H1 (cell line): ENCODE data around the gene SPEF1. TPM values are rescaled to one million over a fixed set of nuclear protein-coding genes. Genes with fewer than 3 reads are reported as not detected.

Experiments used
- CTBP2 ChIP-seq: IDR thresholded peaks from 2 replicates; pipeline ENCODE4 v1.7.0; 2011; ENCODE audit warnings: borderline replicate concordance, mild to moderate bottlenecking, moderate library complexity, mixed read lengths, low read length; ENCODE audit not compliant: insufficient read depth, insufficient read length
- HDAC2 ChIP-seq, 2 experiments: fragments of 300-600 bp in 1 of 2; sonication (generic) in 1 of 2; IDR thresholded peaks; 2 replicates each; pipeline ENCODE4 v1.6.1; 2011 to 2012; ENCODE audit warnings: low read depth in 2 of 2, low read length in 2 of 2, mild to moderate bottlenecking in 2 of 2, moderate library complexity in 2 of 2, borderline replicate concordance in 1 of 2, inconsistent platforms in 1 of 2
- HDAC6 ChIP-seq: IDR thresholded peaks from one replicate; pipeline ENCODE4 v1.7.1; 2012; ENCODE audit warnings: low read depth, mild to moderate bottlenecking, inconsistent platforms, low read length, moderate library complexity
- KDM1A ChIP-seq: fragments of 200-600, 300-600 bp; sonication (generic); IDR thresholded peaks from 2 replicates; pipeline ENCODE4 v1.7.1; 2016; ENCODE audit warnings: mild to moderate bottlenecking, low read length, borderline replicate concordance
- KDM5A ChIP-seq: fragments of 200-600 bp; IDR thresholded peaks from 2 replicates; pipeline ENCODE4 v1.7.1; 2012; ENCODE audit warnings: mild to moderate bottlenecking, low read length, inconsistent platforms, mixed read lengths
- NANOG ChIP-seq: IDR thresholded peaks from 2 replicates; pipeline ENCODE4 v1.6.1; 2011; ENCODE audit warnings: low read length, low read depth, mild to moderate bottlenecking, inconsistent platforms; ENCODE audit not compliant: insufficient read depth, poor library complexity, severe bottlenecking
- RXRA ChIP-seq: IDR thresholded peaks from 2 replicates; pipeline ENCODE4 v1.6.1; 2011; ENCODE audit warnings: low read depth, mild to moderate bottlenecking, low read length, moderate library complexity; ENCODE audit not compliant: insufficient read depth
- SRF ChIP-seq: IDR thresholded peaks from 2 replicates; pipeline ENCODE4 v1.6.1; 2011; ENCODE audit warnings: mild to moderate bottlenecking, low read depth, low read length, moderate library complexity
- TAF1 ChIP-seq: IDR thresholded peaks from 2 replicates; pipeline ENCODE4 v1.6.1; 2011; ENCODE audit warnings: mild to moderate bottlenecking, low read depth, low read length
- TCF12 ChIP-seq: IDR thresholded peaks from 2 replicates; pipeline ENCODE4 v1.6.1; 2011; ENCODE audit warnings: low read depth, mild to moderate bottlenecking, low read length
- TEAD4 ChIP-seq: IDR thresholded peaks from 2 replicates; pipeline ENCODE4 v1.6.1; 2012; ENCODE audit warnings: low read depth, low read length, inconsistent platforms, mixed read lengths
- polyA plus RNA-seq, 7 experiments: library from polyadenylated mRNA; depleted of rRNA in 3 of 7; stranded (reverse) in 5 of 7; unstranded in 2 of 7; fragments of >200 nt in 5 of 7; fragments of 200-250 nt in 2 of 7; gene quantifications; 1 replicate in 5 of 7; 2 replicates in 1 of 7; 4 replicates in 1 of 7; pipeline versions ENCODE4 v1.2.1 to v1.2.3, GENCODE V29; 2011 to 2013; ENCODE audit warnings: missing spikeins in 2 of 7, mixed read lengths in 2 of 7
- total RNA-seq: library from RNA; stranded (reverse); fragmentation: NEBNext Ultra II Directional; extraction: Animal tissue kit (Norgen Biotek cat#: 25700); gene quantifications from 2 replicates; pipeline ENCODE4 v1.2.1, GENCODE V29; 2021
- TF ChIP-seq, protein P1 (sequence below), 3 experiments: IDR thresholded peaks; 1 replicate in 2 of 3; 2 replicates in 1 of 3; pipeline versions ENCODE4 v1.5.1 to v1.6.1; 2011; ENCODE audit warnings: low read length in 3 of 3, mild to moderate bottlenecking in 3 of 3, inconsistent platforms in 2 of 3, low read depth in 1 of 3, moderate library complexity in 1 of 3; ENCODE audit not compliant: insufficient read depth in 1 of 3; ENCODE audit errors: control extremely low read depth in 1 of 3

The SPEF1 gene
- total and polyA plus RNA-seq, 2 of the 8 experiments (the other 6 are each of a cell fraction or from before 2014, with no cell fraction given), result 0.51 to 0.71 TPM

DNA sequence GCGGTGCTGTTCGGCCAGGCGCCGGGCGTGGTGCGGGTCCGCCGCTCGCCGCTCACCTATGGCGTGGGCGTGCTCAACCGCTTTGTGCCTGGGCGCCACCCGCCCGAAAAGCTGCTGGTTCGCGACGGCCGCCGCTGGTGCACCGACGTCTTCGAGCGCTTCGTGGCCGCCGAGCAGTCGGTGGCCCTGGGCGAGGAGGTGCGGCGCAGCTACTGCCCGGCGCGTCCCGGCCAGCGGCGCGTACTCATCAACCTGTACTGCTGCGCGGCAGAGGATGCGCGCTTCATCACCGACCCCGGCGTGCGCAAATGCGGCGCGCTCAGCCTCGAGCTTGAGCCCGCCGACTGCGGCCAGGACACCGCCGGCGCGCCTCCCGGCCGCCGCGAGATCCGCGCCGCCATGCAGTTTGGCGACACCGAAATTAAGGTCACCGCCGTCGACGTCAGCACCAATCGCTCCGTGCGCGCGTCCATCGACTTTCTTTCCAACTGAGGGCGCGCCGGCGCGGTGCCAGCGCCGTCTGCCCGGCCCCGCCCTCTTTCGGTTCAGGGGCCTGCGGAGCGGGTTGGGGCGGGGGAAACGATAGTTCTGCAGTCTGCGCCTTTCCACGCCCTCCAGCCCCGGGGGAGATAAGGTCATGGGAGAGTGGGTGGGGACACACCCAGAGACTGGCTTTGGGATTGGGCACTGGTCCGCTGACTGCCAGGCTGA lies 29.4 kb downstream of the SPEF1 start (continued):
- TF ChIP-seq, protein P1, sequence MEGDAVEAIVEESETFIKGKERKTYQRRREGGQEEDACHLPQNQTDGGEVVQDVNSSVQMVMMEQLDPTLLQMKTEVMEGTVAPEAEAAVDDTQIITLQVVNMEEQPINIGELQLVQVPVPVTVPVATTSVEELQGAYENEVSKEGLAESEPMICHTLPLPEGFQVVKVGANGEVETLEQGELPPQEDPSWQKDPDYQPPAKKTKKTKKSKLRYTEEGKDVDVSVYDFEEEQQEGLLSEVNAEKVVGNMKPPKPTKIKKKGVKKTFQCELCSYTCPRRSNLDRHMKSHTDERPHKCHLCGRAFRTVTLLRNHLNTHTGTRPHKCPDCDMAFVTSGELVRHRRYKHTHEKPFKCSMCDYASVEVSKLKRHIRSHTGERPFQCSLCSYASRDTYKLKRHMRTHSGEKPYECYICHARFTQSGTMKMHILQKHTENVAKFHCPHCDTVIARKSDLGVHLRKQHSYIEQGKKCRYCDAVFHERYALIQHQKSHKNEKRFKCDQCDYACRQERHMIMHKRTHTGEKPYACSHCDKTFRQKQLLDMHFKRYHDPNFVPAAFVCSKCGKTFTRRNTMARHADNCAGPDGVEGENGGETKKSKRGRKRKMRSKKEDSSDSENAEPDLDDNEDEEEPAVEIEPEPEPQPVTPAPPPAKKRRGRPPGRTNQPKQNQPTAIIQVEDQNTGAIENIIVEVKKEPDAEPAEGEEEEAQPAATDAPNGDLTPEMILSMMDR (IDR thresholded peaks at IDR 0.05; ENCODE audit: control extremely low read depth in 1 of 3, insufficient read depth in 1 of 3, low read depth in 1 of 3, low read length in 3 of 3), result no peak
- TF ChIP-seq KDM5A (no peak), HDAC6 (no peak), KDM1A (no peak), TAF1 (0 out of 2 replicates have a peak, but pooled peaks have one; percentile 3), HDAC2 (IDR thresholded peaks at IDR 0.05; ENCODE audit: borderline replicate concordance in 1 of 2, low read depth in 2 of 2, low read length in 2 of 2) (no peak), SRF (no peak), RXRA (no peak), TCF12 (no peak), CTBP2 (no peak), NANOG (no peak), TEAD4 (no peak)
